SU-DHL-6 (cell line): ENCODE results near the gene MYO18A.

Experiments used
- EZH2phosphoT487 ChIP-seq: fragments of 200-600 bp; sonication (generic), shearing (Covaris generic); conservative IDR thresholded peaks from 2 replicates; pipeline ENCODE4 v1.6.1; 2018; ENCODE audit warnings: mild to moderate bottlenecking, antibody characterized with exemption, low read length, moderate library complexity, mixed read lengths
- TF ChIP-seq, protein P1 (sequence below): fragments of 200-600 bp; sonication (generic); IDR thresholded peaks from one replicate; pipeline ENCODE4 v1.5.1; 2017; ENCODE audit warnings: antibody characterized with exemption, mild to moderate bottlenecking, low read length, moderate library complexity; ENCODE audit not compliant: insufficient read depth, poor library complexity, severe bottlenecking

DNA sequence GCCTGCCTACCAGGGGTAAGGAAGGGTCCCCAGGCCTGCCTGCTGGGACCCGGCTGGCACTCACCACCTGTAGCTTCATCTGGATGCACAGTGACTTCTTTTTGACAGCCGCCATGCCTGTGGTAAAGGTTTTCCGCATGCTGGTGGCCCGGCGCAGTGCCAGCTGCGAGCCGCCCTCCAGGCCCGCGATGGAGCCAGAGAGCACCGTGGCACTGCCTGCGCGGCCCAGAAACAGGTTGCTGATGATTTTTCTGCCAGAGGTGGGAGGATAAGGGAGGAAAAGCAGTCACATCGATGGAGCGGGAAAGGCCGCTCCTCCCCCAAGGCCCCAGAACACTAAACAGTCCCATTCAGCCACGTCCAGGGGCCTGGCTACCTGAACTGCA, 69.8 kb downstream of the MYO18A start:
- TF ChIP-seq, protein P1, sequence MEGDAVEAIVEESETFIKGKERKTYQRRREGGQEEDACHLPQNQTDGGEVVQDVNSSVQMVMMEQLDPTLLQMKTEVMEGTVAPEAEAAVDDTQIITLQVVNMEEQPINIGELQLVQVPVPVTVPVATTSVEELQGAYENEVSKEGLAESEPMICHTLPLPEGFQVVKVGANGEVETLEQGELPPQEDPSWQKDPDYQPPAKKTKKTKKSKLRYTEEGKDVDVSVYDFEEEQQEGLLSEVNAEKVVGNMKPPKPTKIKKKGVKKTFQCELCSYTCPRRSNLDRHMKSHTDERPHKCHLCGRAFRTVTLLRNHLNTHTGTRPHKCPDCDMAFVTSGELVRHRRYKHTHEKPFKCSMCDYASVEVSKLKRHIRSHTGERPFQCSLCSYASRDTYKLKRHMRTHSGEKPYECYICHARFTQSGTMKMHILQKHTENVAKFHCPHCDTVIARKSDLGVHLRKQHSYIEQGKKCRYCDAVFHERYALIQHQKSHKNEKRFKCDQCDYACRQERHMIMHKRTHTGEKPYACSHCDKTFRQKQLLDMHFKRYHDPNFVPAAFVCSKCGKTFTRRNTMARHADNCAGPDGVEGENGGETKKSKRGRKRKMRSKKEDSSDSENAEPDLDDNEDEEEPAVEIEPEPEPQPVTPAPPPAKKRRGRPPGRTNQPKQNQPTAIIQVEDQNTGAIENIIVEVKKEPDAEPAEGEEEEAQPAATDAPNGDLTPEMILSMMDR: no peak
- no peak for TF ChIP-seq EZH2phosphoT487
